C4-2B (cell line): ENCODE results near the gene INSYN2B.
"Not testable (repeated sequence)": the region's sequence is repeated elsewhere in the genome, so short reads cannot be mapped to it uniquely, and the experiment has no call there.

Experiments used
- H3K27ac ChIP-seq: fragments of 450-650 bp; 2 replicates; pipeline ENCODE4 v1.5.1; 2017
- CTCF ChIP-seq: fragments of 450-650 bp; conservative IDR thresholded peaks from 2 replicates; pipeline ENCODE4 v1.5.1; 2017; ENCODE audit warnings: mild to moderate bottlenecking
- ZFX ChIP-seq: fragments of 450-650 bp; IDR thresholded peaks from 2 replicates; pipeline ENCODE4 v1.6.1; 2017

INSYN2B gene

GRCh38 chr5:169848271-169848670, 132.0 kb downstream of the INSYN2B start:
- TF ChIP-seq CTCF (no peak), ZFX (no peak)

GRCh38 chr5:169847519-169847918, 132.8 kb downstream of the INSYN2B start:
- TF ChIP-seq CTCF (no peak), ZFX (no peak)
- H3K27ac ChIP-seq = no peak overlapping the region

More at GRCh38 chr5:169848271-169848670, 132.0 kb downstream of the INSYN2B start:
- H3K27ac ChIP-seq = no peak overlapping the region

- TF ChIP-seq ZFX = no peak
- no peak for TF ChIP-seq CTCF
- H3K27ac ChIP-seq = no peak overlapping the region
Observed at GRCh38 chr5:169842699-169843098, 137.6 kb downstream of the INSYN2B start.

GRCh38 chr5:169840405-169840804, 139.9 kb downstream of the INSYN2B start:
- H3K27ac ChIP-seq = no peak overlapping the region

GRCh38 chr5:169838688-169839087, 141.6 kb downstream of the INSYN2B start:
- TF ChIP-seq ZFX (no peak), CTCF (no peak)
- H3K27ac ChIP-seq = no peak overlapping the region

More at GRCh38 chr5:169840405-169840804, 139.9 kb downstream of the INSYN2B start:
- no peak for TF ChIP-seq CTCF

GRCh38 chr5:169837686-169838085, 142.6 kb downstream of the INSYN2B start:
- TF ChIP-seq ZFX (no peak), CTCF (no peak)
- H3K27ac ChIP-seq = no peak overlapping the region

- no peak for TF ChIP-seq ZFX
- TF ChIP-seq CTCF = no peak
- no peak overlapping the region for H3K27ac ChIP-seq
Observed at GRCh38 chr5:169836835-169837536, 143.3 kb downstream of the INSYN2B start.

GRCh38 chr5:169834540-169834939, 145.8 kb downstream of the INSYN2B start:
- H3K27ac ChIP-seq = not testable (repeated sequence)

GRCh38 chr5:169833681-169834292, 146.5 kb downstream of the INSYN2B start:
- not testable (repeated sequence) for H3K27ac ChIP-seq
